CD4-positive, alpha-beta T cell treated with Interleukin-4 for 1 hour (primary cell): ENCODE data around the gene TMEM245.

Experiments
- DNase-seq, 2 donors: peaks; one replicate each; pipeline ENCODE4 v3.0.0-alpha.2; 2020 to 2022

Gene TMEM245

DNA sequence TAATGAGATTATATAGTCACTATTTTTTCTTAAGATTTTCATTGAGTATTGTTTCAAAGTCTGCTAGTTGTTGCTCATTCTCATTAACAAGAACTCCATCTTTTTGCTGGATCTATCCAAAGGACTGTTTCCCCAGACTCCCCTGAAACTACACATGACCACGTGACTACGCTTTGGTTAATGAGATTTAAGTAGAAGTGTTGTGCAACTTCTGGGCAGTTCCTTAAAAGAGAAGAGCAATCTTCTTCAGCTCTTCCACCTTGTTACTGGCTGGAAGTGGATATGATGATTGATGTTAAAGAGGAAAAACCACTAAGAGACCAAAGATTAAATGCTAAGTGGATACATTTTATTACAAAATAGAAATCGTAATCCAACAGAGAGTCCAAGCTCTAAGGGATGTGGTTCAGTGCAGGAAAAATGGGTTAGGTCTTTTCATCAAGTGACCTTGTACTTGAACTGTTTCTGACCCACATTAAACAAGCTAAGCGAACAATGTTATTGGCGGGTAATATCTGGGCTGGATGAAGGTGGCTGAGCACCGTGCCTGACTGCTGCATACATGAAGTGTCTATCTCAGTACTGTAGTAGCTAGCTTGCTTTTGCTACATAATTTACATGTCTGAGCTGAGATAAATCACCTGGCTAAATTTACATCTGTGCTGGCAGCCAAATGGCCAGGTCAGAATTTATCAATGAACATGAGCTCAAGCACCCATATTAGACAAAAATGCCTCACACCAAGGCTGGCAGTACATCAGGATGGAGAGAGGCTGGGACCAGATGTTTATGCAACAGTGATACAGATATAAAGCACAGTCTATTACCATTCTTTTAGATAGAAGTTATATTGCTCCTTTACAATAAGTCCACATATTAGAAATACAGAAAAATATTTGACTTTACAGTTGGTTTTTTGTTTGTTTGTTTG is 98.9 kb downstream of the TMEM245 start:
- DNase-seq = no peak

- DNase-seq = no peak
Observed at GRCh38 chr9:109020113-109020512, 99.6 kb downstream of the TMEM245 start.

- DNase-seq = no peak
Observed at GRCh38 chr9:109019420-109019819, 100.3 kb downstream of the TMEM245 start.

GRCh38 chr9:109017493-109017892 is 102.3 kb downstream of the TMEM245 start:
- DNase-seq = no peak

DNA sequence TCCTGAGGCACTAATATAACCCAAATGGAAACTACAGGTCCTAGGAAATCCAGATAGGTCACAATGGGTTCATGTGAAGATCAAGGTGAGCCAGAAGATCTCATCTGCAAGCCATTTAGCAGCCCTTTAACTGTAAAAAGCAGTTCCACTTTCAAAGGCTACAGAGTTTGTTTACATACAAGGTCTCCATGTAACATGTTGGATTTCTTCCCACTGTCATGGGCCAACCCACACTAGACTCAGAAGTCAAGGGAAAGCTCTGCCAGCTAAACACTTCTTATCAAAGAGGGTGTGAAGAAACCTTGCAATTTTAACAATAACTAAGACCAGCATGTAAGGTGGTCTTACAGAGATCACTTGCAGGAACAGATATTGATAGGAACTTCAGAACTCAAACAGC is 102.7 kb downstream of the TMEM245 start:
- no peak for DNase-seq

GRCh38 chr9:109016132-109016531 is 103.6 kb downstream of the TMEM245 start:
- DNase-seq = no peak

- peak in 1 of 2 donors; percentile 7 for DNase-seq
Observed at GRCh38 chr9:109014608-109015280, 105.0 kb downstream of the TMEM245 start.

- DNase-seq = no peak
Observed at GRCh38 chr9:109013679-109014607, 105.8 kb downstream of the TMEM245 start.

DNA sequence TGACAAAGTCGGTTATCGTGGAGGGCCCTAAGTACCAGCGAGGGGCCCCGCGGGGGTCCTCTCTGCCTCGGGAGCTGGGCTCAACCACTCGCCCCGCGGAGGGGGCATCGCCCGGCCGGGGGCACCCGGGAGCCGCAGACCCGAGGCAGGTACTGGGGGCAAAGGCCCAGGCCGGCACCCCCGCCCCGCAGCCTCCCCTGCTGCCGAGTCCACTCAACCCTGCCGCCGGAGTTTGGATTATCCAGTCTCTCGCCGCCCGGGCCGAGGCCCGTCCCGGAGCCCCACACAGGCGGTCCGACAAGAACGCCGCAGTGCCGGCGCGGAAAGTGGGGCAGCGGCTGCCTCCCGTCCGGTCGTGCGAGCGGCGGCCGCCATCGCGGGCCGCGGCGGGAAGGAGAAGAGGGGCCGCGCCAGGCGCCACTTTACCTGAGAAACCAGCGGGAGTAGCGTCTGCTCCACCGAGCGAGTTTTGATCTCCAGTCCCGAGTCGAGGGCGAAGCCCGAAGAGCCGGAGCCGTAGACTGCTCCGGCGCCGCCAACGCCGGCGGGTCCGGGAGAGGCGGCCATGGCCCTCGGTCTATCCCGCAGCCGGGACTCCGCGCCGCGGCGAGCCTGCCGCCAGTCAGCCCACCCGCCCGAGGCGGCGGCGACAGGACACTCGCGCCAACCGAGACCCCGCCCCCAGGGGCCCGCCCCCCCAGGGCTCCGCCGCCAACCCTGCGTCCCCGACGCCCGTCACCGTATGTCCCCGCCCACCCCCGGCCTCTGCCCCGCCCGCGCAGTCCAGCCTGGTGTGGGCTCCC is 106.7 kb downstream of the TMEM245 start, which contains the start of gene CTNNAL1:
Gene CTNNAL1, minus strand, starts transcription at position 624 of the 803 bp plus-strand sequence. Its CDS starts 57 bp downstream, at position 567.
- DNase-seq = peak; percentile 90 to 93

DNA sequence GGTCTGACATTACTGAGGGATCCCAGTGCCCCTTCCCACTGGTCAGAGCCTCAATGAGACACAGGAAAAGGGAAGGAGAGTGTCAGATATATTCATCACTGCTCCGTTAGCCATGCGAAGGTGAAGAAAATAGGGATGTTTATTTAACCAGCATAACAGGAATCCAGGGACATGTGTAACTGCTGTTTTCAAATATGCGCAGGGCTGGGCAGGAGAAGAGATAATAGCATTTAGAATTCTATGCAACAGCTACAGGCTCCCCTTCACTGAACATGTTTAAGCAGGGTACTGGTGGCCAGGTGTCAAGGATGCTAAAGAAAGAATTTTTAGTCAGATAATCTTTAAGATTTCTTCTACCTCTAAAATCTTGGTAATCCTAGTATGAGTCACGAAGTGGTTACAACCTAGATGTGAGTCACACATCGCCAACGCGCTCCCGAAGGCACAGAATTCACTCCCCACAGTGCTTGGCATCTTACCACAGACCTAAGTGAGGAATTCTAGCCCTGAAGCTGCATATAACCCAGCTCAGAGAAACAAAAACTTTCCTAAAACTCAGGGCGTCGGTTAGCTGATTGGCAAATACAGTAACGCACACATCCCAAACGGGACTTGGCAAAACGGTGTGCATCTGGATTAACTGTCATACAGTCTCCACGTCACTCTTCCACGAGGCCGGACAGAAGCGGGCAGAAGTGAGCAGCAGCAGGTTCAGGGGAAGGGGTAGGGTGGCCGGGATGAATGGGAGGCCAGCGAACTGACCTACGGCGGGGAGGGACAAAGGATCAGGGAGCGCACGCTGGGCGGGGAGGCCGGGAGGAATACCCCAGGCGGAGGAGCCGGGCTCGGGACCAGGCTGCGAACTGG is 107.5 kb downstream of the TMEM245 start:
- DNase-seq = peak; percentile 29 to 48

DNA sequence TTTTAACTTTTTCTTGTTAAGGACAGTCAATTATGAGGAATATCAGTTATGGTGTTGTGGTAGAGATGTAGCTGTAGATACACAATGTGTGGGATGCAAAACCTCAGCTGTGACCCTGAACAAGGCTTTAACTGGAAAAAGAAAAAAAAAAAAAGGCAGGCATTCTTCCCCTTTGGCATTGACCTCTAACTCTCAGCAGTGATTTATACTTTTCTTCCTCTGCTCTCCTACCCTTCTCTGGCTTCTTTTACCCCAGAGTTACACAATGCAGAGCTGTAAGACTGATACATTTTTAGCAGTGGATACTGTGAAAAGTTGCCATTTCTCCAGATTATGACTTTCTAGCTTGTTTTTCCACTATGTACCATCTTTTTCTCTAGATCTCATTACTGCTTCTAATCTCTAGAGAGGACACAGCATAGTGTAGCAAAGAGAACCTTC is 108.5 kb downstream of the TMEM245 start:
- no peak for DNase-seq

- peak; percentile 50 to 58 for DNase-seq
Observed at GRCh38 chr9:109010746-109011145, 109.0 kb downstream of the TMEM245 start.

GRCh38 chr9:109005678-109006077 is 114.1 kb downstream of the TMEM245 start:
- no peak for DNase-seq

GRCh38 chr9:109003116-109003515 is 116.6 kb downstream of the TMEM245 start:
- DNase-seq = no peak

DNA sequence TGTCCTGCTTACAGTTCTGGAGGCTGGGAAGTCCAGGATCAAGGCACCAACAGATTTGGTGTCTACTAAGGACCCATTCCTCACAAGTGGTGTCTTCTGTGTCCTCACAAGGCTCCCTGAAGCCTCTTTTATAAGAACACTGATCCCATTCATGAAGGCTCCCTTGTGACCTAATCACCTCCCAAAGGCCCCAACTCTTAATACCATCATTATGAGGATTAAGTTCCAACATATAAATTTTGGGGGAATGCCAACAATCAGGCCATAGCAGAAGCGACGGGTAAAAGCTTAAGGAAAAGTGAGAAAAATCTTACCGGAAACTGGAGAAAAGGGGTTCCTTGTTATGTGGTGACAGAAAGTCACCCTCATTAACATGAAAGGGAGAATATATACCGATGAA is 117.6 kb downstream of the TMEM245 start:
- no peak for DNase-seq

DNA sequence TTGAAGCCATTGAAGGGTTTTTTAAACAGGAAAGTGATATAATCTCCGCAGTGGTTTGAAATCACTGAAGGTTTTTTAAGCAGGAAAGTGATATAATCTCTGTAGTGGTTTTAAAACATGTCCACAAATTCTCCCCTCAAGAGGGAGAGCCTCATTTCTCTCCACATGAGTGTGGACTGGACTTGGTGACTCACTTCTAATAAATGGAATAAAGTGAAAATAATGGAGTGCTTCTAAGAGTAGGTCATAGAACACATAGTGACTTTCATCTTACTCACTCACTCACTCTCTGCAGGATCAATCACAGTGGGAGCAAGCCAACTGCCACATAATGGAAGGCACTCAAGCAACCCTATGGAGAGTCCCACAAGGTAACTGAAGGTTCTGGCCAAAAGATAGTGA is 118.5 kb downstream of the TMEM245 start:
- DNase-seq = no peak

DNA sequence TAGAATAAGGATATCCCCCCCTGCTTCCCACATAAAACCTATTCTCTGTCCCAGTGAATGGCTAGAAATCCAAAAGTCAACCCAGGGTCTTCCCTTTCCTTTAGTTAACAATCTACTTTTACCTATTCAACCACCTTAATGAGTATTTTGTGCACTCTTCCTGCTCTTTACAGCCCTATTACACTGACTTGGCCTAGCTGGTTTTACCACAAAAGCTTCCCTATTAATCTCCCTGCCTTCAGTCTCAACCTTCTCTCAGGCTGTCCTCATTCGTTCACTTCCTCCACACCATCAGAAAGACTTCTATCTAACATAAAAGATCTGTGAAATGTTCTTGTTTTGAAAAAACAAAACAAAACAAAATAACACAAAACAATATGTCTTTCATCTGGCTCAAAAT is 122.6 kb downstream of the TMEM245 start:
- no peak for DNase-seq

DNA sequence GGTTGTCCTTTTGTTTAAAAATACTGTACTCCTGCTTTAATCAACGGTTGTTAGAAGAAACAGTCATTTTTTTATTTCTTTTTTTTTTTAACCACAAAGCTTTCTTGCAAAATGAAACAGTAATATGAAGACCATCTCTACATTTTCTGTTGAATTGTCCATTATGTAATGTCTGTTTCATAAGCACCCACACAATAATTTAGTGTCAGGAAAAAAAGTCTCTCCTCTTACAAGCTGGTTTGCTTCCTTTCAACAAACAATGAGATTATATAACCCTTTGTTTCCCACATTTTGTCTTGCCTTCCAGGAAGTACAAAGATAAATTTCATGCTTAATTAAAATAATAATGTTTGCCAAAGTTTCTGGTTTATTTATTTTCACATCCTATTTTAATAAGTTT is 123.1 kb downstream of the TMEM245 start:
- DNase-seq = no peak

DNA sequence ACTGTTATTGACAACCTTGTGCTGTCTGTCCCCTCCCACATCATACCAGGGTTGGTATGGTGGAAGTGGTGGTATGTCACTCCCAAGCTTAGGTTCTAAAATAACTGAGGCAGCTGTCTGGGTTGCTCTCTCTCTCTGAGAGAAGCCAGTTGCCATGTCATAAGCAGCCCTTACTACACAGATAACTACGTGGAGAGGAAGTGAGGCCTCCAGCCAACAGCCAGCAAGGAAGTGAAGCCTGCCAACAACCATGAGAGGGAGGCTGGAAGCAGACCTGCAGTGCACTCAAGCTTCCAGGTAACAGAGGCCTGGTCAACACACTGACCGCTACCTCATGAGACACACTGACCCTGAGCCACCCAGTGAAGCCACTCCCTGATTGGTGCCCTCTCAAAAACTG is 125.1 kb downstream of the TMEM245 start:
- peak in 1 of 2 donors; percentile 16 for DNase-seq

- no peak for DNase-seq
Observed at GRCh38 chr9:108991479-108991878, 128.3 kb downstream of the TMEM245 start.

DNA sequence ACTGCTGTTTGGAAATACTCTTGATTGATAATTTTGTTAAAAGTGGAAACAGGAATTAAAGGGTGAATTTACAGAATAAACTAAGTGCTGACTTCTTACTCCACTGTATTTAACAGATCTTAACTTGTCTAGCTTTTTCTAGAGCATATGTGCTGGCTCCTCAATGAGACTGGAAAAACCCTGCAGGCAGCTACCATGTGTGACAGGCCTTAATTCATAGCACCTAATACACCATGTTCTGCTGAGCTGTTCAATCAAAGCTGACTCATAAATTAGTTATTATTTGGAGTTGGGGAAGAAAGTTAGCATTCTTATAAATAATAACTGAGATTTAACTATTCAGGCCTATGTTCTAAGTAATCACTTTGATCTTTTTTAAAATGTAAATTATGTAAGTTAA is 135.9 kb downstream of the TMEM245 start:
- DNase-seq = no peak
